Thoracic aorta (tissue), 2 donors: ENCODE data around the gene TRPC4. TPM values are rescaled to one million over a fixed set of nuclear protein-coding genes. Genes with fewer than 3 reads are reported as not detected.

Source experiments
- ATAC-seq: fragments of 150-250 bp; one replicate; pipeline ENCODE4 v1.8.0; 2017; ENCODE audit warnings: low read depth; ENCODE audit not compliant: insufficient number of reproducible peaks, low FRiP score
- DNase-seq: peaks from one replicate; pipeline ENCODE4 v3.0.0-alpha.2; 2020; ENCODE audit warnings: low spot score
- H3K27ac ChIP-seq, 2 donors: fragments of 200-600 bp; sonication (generic); 1 replicate in 1 of 2; 2 replicates in 1 of 2; pipeline ENCODE4 v1.5.1; 2016; ENCODE audit warnings: mild to moderate bottlenecking in 2 of 2, moderate library complexity in 2 of 2
- H3K27me3 ChIP-seq: fragments of 200-600 bp; sonication (generic); replicated peaks from 2 replicates; pipeline ENCODE4 v1.6.0; 2016; ENCODE audit warnings: mild to moderate bottlenecking; ENCODE audit not compliant: insufficient read depth
- H3K36me3 ChIP-seq: fragments of 200-600 bp; sonication (generic); one replicate; pipeline ENCODE4 v1.5.1; 2016
- H3K4me1 ChIP-seq, 2 donors: fragments of 200-600 bp; sonication (generic); 1 replicate in 1 of 2; 2 replicates in 1 of 2; pipeline versions ENCODE4 v1.5.1 to v1.6.0; 2016; ENCODE audit warnings: low read depth in 2 of 2, mild to moderate bottlenecking in 1 of 2; ENCODE audit not compliant: control insufficient read depth in 1 of 2
- H3K4me3 ChIP-seq: fragments of 200-600 bp; sonication (generic); 2 replicates; pipeline ENCODE4 v1.5.1; 2016; ENCODE audit warnings: mild to moderate bottlenecking
- H3K9me3 ChIP-seq: fragments of 200-600 bp; sonication (generic); 2 replicates; pipeline ENCODE4 v1.5.1; 2016
- total RNA-seq, 2 donors: library from RNA; depleted of rRNA; stranded (reverse); fragments of >200 nt; gene quantifications; one replicate each; pipeline versions ENCODE4 v1.1.0 to v1.2.3, GENCODE V29; 2016
- TF ChIP-seq, protein P1 (sequence below): fragments of 200-600 bp; sonication (generic); IDR thresholded peaks from one replicate; pipeline ENCODE4 v1.5.1; 2019; ENCODE audit warnings: antibody characterized with exemption

Gene TRPC4
- total RNA-seq, 2 donors from 2014 or later, result 7.1 to 7.6 TPM

GRCh38 chr13:37889102-37889501 lies 19.5 kb upstream of the TRPC4 start:
- DNase-seq, result no peak
- no peaks in the 10 kb centered on the region for H3K9me3 ChIP-seq
- peaks cover 0 to 13% of the 10 kb centered on the region in 2 donors for H3K4me1 ChIP-seq
- TF ChIP-seq, protein P1, sequence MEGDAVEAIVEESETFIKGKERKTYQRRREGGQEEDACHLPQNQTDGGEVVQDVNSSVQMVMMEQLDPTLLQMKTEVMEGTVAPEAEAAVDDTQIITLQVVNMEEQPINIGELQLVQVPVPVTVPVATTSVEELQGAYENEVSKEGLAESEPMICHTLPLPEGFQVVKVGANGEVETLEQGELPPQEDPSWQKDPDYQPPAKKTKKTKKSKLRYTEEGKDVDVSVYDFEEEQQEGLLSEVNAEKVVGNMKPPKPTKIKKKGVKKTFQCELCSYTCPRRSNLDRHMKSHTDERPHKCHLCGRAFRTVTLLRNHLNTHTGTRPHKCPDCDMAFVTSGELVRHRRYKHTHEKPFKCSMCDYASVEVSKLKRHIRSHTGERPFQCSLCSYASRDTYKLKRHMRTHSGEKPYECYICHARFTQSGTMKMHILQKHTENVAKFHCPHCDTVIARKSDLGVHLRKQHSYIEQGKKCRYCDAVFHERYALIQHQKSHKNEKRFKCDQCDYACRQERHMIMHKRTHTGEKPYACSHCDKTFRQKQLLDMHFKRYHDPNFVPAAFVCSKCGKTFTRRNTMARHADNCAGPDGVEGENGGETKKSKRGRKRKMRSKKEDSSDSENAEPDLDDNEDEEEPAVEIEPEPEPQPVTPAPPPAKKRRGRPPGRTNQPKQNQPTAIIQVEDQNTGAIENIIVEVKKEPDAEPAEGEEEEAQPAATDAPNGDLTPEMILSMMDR, result no peak
- H3K27me3 ChIP-seq, result no peaks in the 10 kb centered on the region
- peak overlapping the region; percentile 33 for H3K4me3 ChIP-seq
- no peak for ATAC-seq
- no peaks in the 10 kb centered on the region for H3K36me3 ChIP-seq
- H3K27ac ChIP-seq, result no peak overlapping the region

DNA sequence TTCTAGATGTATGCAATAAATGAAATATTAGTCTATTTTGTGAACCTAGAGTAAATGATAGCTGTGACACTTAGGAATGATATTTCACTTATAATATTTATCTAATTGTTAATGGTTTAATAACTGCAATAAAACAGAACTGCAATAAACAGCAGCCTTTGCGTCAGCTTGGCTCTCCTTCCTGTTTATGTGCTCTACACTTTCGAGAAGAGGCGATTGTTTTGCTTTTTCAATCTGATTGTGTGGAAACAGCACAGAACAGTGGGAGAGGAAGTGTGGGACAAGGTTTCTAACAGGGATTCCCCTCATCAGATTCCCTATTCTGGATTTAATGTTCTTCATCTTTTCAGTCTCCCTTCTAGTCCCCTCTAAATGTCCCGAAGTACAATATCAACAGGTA lies 17.3 kb upstream of the TRPC4 start:
- no peaks in the 10 kb centered on the region for H3K27me3 ChIP-seq
- no peak overlapping the region for H3K27ac ChIP-seq
- H3K9me3 ChIP-seq, result no peaks in the 10 kb centered on the region
- TF ChIP-seq, protein P1, result no peak
- no peaks in the 10 kb centered on the region for H3K36me3 ChIP-seq
- ATAC-seq, result no peak
- H3K4me3 ChIP-seq, result no peak overlapping the region
- no peak for DNase-seq
- H3K4me1 ChIP-seq, result peaks cover 0 to 19% of the 10 kb centered on the region in 2 donors

GRCh38 chr13:37884674-37885073 lies 15.1 kb upstream of the TRPC4 start:
- H3K27me3 ChIP-seq, result no peaks in the 10 kb centered on the region
- no peak for DNase-seq
- H3K36me3 ChIP-seq, result no peaks in the 10 kb centered on the region
- H3K27ac ChIP-seq, result peak overlapping the region in 1 of 2 donors; percentile 8
- peaks cover 0 to 19% of the 10 kb centered on the region in 2 donors for H3K4me1 ChIP-seq
- peak overlapping the region; percentile 5 for H3K4me3 ChIP-seq
- no peaks in the 10 kb centered on the region for H3K9me3 ChIP-seq
- peak; percentile 70 for ATAC-seq
- TF ChIP-seq, protein P1, result no peak

DNA sequence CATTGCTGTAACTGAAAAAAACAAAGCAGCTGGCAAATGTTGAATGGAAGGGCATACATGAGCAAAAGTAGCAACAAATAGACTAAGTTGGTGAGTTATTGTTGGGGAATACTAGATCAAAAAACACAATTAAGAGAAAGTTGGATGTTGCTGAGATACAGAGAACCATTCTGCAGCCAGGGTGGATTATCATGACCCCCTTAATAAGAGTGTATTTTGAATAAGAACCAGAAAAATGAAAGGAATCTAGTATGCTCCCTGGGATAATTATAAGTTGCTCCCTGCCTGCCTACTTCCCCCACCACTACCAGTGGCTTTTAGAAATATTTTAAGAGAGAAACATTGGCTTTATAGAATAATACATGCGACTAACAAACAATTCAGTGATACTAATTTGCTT lies 14.5 kb upstream of the TRPC4 start:
- no peak for DNase-seq

GRCh38 chr13:37878921-37879320 lies 9.3 kb upstream of the TRPC4 start:
- Histone ChIP-seq H3K4me3 (no peak overlapping the region), H3K4me1 (peaks cover 0 to 4% of the 10 kb centered on the region in 2 donors), H3K36me3 (no peaks in the 10 kb centered on the region), H3K27me3 (no peaks in the 10 kb centered on the region), H3K27ac (no peak overlapping the region), H3K9me3 (no peaks in the 10 kb centered on the region)
- DNase-seq, result no peak
- TF ChIP-seq, protein P1, result no peak
- ATAC-seq, result no peak

More for the DNA sequence above, 14.5 kb upstream of the TRPC4 start:
- TF ChIP-seq, protein P1, result no peak
- no peak for ATAC-seq
- Histone ChIP-seq H3K9me3 (no peaks in the 10 kb centered on the region), H3K27ac (no peak overlapping the region), H3K4me1 (peaks cover 0 to 19% of the 10 kb centered on the region in 2 donors), H3K36me3 (no peaks in the 10 kb centered on the region), H3K4me3 (no peak overlapping the region), H3K27me3 (no peaks in the 10 kb centered on the region)
